Mesothelial cell of epicardium (in vitro differentiated cells): ENCODE measurements around the gene DBX1. TPM values are rescaled to one million over a fixed set of nuclear protein-coding genes. Genes with fewer than 3 reads are reported as not detected.
A peak's percentile ranks its signal among the peaks of the same experiment; 100 is the strongest.

Experiments
- DNase-seq, 2 experiments: peaks; one replicate each; pipeline ENCODE4 v3.0.0; 2021; ENCODE audit warnings: low spot score in 2 of 2; ENCODE audit not compliant: unreplicated experiment in 2 of 2
- H3K27ac Mint-ChIP-seq: 2 replicates; pipeline ENCODE4 v1.8.0; 2021; ENCODE audit warnings: mixed read lengths
- H3K27me3 Mint-ChIP-seq: 2 replicates; pipeline ENCODE4 v1.8.0; 2021; ENCODE audit warnings: low read depth, mixed read lengths
- H3K36me3 Mint-ChIP-seq: 2 replicates; pipeline ENCODE4 v1.8.0; 2021; ENCODE audit warnings: mixed read lengths
- H3K4me1 Mint-ChIP-seq: 2 replicates; pipeline ENCODE4 v1.8.0; 2021; ENCODE audit warnings: mixed read lengths
- H3K4me3 Mint-ChIP-seq: 2 replicates; pipeline ENCODE4 v1.8.0; 2021; ENCODE audit warnings: mild to moderate bottlenecking, moderate library complexity, mixed read lengths
- H3K9me3 Mint-ChIP-seq: 2 replicates; pipeline ENCODE4 v1.8.0; 2021; ENCODE audit warnings: mixed read lengths
- total RNA-seq: library from RNA; stranded (reverse); gene quantifications from 3 replicates; pipeline ENCODE4 v1.2.1, GENCODE V29; 2021
- TF ChIP-seq, protein P1 (sequence below): fragments of 200-600 bp; sonication (generic); IDR thresholded peaks from one replicate; pipeline ENCODE4 v1.5.0; 2021; ENCODE audit warnings: antibody characterized with exemption; ENCODE audit not compliant: unreplicated experiment

DBX1 gene
- total RNA-seq, 1 donor from 2014 or later, result not detected

DNA sequence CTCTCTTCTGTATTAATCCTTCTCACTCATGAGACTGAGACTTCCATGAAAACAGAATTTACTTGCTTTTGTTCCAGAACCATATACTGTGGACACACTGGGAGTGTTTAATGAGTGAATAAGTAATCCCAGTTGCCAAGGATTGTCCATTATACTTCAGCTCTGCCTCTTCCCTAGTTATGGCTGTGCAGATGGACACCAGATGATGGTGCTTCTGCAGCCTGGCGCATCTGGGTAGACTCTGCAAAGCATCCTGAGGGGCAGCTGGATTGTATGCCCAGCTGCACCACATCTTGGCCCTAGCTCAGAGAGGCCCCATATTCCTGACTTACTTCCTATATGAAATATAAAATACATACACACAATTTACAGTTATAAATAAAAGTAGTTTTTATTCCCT, 43.5 kb downstream of the DBX1 start:
- TF ChIP-seq, protein P1, sequence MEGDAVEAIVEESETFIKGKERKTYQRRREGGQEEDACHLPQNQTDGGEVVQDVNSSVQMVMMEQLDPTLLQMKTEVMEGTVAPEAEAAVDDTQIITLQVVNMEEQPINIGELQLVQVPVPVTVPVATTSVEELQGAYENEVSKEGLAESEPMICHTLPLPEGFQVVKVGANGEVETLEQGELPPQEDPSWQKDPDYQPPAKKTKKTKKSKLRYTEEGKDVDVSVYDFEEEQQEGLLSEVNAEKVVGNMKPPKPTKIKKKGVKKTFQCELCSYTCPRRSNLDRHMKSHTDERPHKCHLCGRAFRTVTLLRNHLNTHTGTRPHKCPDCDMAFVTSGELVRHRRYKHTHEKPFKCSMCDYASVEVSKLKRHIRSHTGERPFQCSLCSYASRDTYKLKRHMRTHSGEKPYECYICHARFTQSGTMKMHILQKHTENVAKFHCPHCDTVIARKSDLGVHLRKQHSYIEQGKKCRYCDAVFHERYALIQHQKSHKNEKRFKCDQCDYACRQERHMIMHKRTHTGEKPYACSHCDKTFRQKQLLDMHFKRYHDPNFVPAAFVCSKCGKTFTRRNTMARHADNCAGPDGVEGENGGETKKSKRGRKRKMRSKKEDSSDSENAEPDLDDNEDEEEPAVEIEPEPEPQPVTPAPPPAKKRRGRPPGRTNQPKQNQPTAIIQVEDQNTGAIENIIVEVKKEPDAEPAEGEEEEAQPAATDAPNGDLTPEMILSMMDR, result no peak
- Mint-ChIP-seq H3K36me3 (peaks cover 37% of the 10 kb centered on the region), H3K4me3 (no peak overlapping the region), H3K4me1 (peaks cover 9% of the 10 kb centered on the region), H3K27ac (no peak overlapping the region), H3K27me3 (no peaks in the 10 kb centered on the region), H3K9me3 (no peaks in the 10 kb centered on the region)
- no peak for DNase-seq

DNA sequence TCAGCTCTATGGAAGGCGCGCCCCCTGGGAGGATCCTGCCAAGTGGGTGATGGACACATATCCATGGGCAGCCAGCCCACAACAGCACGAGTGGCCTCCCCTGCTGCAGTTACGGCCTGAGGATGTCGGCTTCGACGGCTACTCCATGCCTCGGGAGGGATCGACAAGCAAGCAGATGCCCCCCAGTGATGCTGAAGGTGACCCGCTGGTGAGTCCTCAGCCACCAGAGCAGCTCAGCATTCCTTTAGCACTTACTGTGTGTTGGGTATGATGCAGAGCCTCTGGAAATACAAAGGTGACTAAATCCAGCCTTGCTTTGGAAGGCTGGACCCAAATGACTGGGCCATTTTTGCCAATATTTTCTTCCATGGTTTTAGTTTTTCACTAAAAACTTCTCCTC, 45.7 kb downstream of the DBX1 start:
- H3K4me1 Mint-ChIP-seq, result peaks cover 18% of the 10 kb centered on the region
- H3K9me3 Mint-ChIP-seq, result no peaks in the 10 kb centered on the region
- H3K27me3 Mint-ChIP-seq, result no peaks in the 10 kb centered on the region
- no peak overlapping the region for H3K4me3 Mint-ChIP-seq
- peaks cover 24% of the 10 kb centered on the region for H3K36me3 Mint-ChIP-seq
- H3K27ac Mint-ChIP-seq, result no peak overlapping the region
- no peak for DNase-seq
- TF ChIP-seq, protein P1, result no peak

DNA sequence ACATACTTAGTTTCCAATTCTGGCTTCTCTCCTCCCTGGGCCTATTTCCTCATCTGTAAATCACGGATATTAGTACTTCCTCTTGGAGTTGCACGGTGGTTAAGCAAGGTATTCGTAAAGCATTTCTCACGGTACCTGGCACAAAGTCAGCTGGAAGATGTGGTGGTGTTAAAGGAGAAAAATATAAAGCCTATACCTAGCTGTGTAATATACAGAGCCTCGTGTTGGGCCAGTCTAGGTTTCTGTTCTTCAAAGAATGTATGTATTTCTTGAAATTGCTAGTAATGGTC, 47.2 kb downstream of the DBX1 start:
- Mint-ChIP-seq H3K27ac (peak overlapping the region; percentile 40), H3K36me3 (peaks cover 18% of the 10 kb centered on the region), H3K27me3 (no peaks in the 10 kb centered on the region), H3K9me3 (no peaks in the 10 kb centered on the region), H3K4me3 (no peak overlapping the region), H3K4me1 (peaks cover 18% of the 10 kb centered on the region)
- TF ChIP-seq, protein P1, result no peak
- DNase-seq, result no peak

DNA sequence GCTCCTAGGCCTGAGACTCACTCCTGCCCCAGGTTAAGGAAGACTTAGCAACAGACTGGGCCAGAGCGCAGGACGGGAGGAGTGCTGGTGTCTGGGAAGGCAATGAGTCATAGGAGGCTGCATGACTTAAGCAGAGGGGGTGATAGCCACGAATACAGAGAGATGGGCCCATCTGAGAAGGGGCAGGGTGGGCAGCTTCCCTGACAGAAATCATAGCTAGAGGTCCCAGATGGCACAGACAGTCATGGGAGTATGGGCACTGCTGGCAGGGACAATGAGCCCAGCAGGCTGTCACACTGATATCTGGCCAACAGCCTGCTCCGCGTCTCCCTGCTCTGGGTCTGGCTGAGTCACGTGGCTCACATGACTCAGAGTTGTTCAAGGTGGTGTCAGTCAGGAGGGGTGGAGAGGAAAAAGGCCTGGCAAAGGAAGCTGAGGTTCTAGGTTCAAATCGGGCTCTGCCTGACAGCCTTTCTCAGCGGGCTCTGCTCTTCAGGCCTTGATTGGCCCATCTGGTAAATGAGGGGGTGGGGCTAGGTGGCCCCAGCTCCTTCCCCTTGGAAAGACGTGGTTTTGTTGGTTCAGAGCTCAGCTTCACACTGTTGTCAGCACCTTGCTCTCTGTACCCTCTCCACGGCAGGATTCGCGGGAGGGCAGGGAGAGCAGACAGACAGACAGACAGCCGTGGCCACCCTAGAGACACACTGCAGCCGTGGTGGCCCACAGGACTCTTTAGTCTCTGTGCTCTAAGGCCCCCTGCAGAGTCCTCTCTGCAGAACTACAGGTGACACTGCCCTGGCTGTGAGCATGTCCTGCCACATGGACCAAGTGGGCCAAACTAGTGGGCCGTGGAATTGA, 47.8 kb downstream of the DBX1 start:
- Mint-ChIP-seq H3K4me3 (peak overlapping the region; percentile 7), H3K27me3 (no peaks in the 10 kb centered on the region), H3K9me3 (no peaks in the 10 kb centered on the region), H3K4me1 (peaks cover 18% of the 10 kb centered on the region), H3K27ac (peak overlapping the region; percentile 73), H3K36me3 (peaks cover 22% of the 10 kb centered on the region)
- no peak for DNase-seq
- TF ChIP-seq, protein P1, result no peak

DNA sequence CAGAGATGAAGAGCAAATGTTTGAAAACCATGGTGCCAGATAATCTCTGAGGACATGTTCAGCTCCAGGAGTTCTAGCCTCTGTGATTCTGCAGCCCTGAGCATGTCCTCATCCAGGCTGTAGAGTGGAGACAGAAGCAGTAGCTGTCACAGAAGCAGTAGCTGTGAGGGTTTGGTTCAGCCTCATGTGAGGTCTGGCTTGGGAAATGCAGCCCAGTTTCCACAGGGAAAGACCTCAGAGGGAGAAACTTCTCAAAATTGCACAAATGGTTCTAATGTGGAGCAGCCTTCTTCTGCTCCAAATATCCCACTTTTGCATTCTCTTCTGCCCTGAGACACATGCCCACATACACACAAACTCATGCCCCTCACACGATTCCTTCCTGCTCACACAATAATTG, 48.4 kb downstream of the DBX1 start:
- Mint-ChIP-seq H3K9me3 (no peaks in the 10 kb centered on the region), H3K27ac (peak overlapping the region; percentile 73), H3K4me1 (peaks cover 18% of the 10 kb centered on the region), H3K27me3 (no peaks in the 10 kb centered on the region), H3K4me3 (no peak overlapping the region), H3K36me3 (peaks cover 24% of the 10 kb centered on the region)
- no peak for DNase-seq
- TF ChIP-seq, protein P1, result no peak
